ENCODE measurements around the gene RUSF1. TPM values are rescaled to one million over a fixed set of nuclear protein-coding genes. Genes with fewer than 3 reads are reported as not detected.

RUSF1 gene
- total RNA-seq, 1 experiment from 2014 or later, result 59.3 TPM

DNA sequence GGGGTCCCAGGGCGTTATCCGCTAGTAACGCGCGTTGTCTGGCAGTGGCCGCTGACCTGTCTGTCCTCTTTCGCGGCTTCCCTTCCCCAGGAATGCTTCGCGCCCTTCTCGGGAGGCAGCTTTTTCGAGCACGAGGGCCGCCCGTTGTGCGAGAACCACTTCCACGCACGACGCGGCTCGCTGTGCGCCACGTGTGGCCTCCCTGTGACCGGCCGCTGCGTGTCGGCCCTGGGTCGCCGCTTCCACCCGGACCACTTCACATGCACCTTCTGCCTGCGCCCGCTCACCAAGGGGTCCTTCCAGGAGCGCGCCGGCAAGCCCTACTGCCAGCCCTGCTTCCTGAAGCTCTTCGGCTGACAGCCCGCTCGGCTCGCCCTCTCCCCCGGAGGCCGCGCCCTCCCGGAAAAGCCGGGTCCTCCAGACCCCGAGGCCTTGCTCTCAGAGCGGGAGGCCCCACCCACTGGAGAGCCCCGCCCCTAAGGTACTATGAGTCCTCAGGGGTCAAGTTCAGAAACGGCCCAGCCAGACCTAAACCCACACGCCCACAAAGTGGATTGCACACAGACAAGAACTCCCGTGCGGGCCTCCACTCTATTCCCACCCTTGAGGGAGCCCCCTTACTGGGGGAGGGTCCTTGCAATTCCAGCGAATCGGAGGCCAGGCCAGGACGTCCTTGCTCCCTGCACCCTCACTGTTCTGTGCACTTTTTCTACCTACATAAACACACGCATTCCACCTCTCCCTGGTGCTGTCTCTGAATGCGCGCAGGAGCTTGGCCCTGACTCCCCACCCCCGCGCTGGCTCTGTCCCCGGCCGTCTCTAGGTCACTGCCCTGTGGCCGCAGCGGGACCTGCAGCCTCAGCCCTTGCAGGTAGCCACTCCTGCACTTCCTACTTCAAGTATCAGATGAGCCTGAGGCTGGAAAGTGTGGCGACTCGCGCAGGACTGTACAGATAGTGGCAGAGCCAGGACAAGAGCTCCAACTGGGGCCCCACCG, 30.7 kb downstream of the RUSF1 start:
- Histone ChIP-seq H3K4me2 (ENCODE audit: low read length) (peak overlapping the region; percentile 81), H3K27ac (ENCODE audit: low read depth, low read length) (peak overlapping the region; percentile 65), H3K27me3 (ENCODE audit: insufficient read depth, low read length) (no peaks in the 10 kb centered on the region), H3K79me2 (ENCODE audit: insufficient read depth, low read length) (no peaks in the 10 kb centered on the region), H2AFZ (ENCODE audit: low read depth, low read length, poor library complexity, severe bottlenecking) (no peak overlapping the region), H3K36me3 (ENCODE audit: control insufficient read depth in 1 of 2, insufficient read depth in 2 of 2, low read length in 2 of 2) (no peaks in the 10 kb centered on the region), H4K20me1 (ENCODE audit: insufficient read depth) (no peaks in the 10 kb centered on the region), H3K9me2 (ENCODE audit: insufficient read depth) (no peaks in the 10 kb centered on the region), H3K9me3 (ENCODE audit: control insufficient read depth in 1 of 2, insufficient read depth in 1 of 2, low read depth in 1 of 2, low read length in 2 of 2) (no peaks in the 10 kb centered on the region), H3K4me1 (ENCODE audit: control insufficient read depth in 1 of 2, insufficient read depth in 2 of 2, low read length in 2 of 2) (peaks cover 9 to 31% of the 10 kb centered on the region in 2 experiments; a peak in 3 of 4 replicates), H3K4me3 (replicated peaks in 1 of 2; ENCODE audit: low read depth in 1 of 2, low read length in 2 of 2) (peak overlapping the region; percentile 45 to 54), H3K9ac (ENCODE audit: low read length) (peak overlapping the region; percentile 57)
- CTCF ChIA-PET, result interaction anchor here (1.3 to 1.6 kb wide), 2 partner anchors 17 to 26 kb away, joined by 3 to 5 read pairs; no protein-coding TSS in a partner anchor
- RAD21 ChIA-PET (ENCODE audit: low non-redundant PET in 1 of 2, low total read pairs in 2 of 2, uncharacterized antibody in 2 of 2, unreplicated experiment in 2 of 2), result no interaction called here
- ATAC-seq (peak; percentile 72), DNase-seq (ENCODE audit: low read depth, low spot score) (no peak)
- no TSS peak for BruUV-seq (replicated peaks)
- POLR2A ChIA-PET, result interaction anchor here (1.0 to 1.9 kb wide), 2 partner anchors 18 to 31 kb away, joined by 3 to 4 read pairs; partner anchors contain the start of genes ARMC5 and RUSF1
- intact Hi-C loops (cut with micrococcal nuclease), result no loop called here
- TF ChIP-seq, protein P1, sequence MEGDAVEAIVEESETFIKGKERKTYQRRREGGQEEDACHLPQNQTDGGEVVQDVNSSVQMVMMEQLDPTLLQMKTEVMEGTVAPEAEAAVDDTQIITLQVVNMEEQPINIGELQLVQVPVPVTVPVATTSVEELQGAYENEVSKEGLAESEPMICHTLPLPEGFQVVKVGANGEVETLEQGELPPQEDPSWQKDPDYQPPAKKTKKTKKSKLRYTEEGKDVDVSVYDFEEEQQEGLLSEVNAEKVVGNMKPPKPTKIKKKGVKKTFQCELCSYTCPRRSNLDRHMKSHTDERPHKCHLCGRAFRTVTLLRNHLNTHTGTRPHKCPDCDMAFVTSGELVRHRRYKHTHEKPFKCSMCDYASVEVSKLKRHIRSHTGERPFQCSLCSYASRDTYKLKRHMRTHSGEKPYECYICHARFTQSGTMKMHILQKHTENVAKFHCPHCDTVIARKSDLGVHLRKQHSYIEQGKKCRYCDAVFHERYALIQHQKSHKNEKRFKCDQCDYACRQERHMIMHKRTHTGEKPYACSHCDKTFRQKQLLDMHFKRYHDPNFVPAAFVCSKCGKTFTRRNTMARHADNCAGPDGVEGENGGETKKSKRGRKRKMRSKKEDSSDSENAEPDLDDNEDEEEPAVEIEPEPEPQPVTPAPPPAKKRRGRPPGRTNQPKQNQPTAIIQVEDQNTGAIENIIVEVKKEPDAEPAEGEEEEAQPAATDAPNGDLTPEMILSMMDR (IDR thresholded peaks at IDR 0.05 in 2 of 3, conservative IDR thresholded peaks at IDR 0.05 in 1 of 3; ENCODE audit: borderline replicate concordance in 1 of 3, insufficient read depth in 1 of 3, low read depth in 2 of 3, low read length in 2 of 3), result peak in 2 of 3 experiments; percentile 41 to 44; a peak in 4 of 6 replicates
- no peak for TF ChIP-seq ZFX (IDR thresholded peaks at IDR 0.05)
- no peak for TF ChIP-seq JUND (IDR thresholded peaks at IDR 0.05)
- TF ChIP-seq, protein P2, sequence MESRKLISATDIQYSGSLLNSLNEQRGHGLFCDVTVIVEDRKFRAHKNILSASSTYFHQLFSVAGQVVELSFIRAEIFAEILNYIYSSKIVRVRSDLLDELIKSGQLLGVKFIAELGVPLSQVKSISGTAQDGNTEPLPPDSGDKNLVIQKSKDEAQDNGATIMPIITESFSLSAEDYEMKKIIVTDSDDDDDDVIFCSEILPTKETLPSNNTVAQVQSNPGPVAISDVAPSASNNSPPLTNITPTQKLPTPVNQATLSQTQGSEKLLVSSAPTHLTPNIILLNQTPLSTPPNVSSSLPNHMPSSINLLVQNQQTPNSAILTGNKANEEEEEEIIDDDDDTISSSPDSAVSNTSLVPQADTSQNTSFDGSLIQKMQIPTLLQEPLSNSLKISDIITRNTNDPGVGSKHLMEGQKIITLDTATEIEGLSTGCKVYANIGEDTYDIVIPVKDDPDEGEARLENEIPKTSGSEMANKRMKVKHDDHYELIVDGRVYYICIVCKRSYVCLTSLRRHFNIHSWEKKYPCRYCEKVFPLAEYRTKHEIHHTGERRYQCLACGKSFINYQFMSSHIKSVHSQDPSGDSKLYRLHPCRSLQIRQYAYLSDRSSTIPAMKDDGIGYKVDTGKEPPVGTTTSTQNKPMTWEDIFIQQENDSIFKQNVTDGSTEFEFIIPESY (IDR thresholded peaks at IDR 0.05; ENCODE audit: extremely low read depth, insufficient replicate concordance, low read length), result no peak
- TF ChIP-seq, protein P3, sequence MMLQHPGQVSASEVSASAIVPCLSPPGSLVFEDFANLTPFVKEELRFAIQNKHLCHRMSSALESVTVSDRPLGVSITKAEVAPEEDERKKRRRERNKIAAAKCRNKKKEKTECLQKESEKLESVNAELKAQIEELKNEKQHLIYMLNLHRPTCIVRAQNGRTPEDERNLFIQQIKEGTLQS (IDR thresholded peaks at IDR 0.05), result no peak
- no peak for TF ChIP-seq FOSL1 (IDR thresholded peaks at IDR 0.05; ENCODE audit: low read depth)
- TF ChIP-seq ELF1 (IDR thresholded peaks at IDR 0.05; ENCODE audit: borderline replicate concordance, low read depth), result no peak
- TF ChIP-seq EZH2 (IDR thresholded peaks at IDR 0.05), result no peak
- TF ChIP-seq EGR1 (IDR thresholded peaks at IDR 0.05; ENCODE audit: low read depth), result peak; percentile 52; the same call in 1 of the 2 replicates
- TF ChIP-seq CBX3 (IDR thresholded peaks at IDR 0.05; ENCODE audit: low read depth), result no peak
- TF ChIP-seq MAX (IDR thresholded peaks at IDR 0.05), result peak; percentile 29; the same call in 1 of the 2 replicates

Measured in HCT116 (cell line).